Measurements from ENCODE around the gene FBF1. TPM values are rescaled to one million over a fixed set of nuclear protein-coding genes. Genes with fewer than 3 reads are reported as not detected.

FBF1 gene
- total RNA-seq, 1 experiment from 2014 or later: 22.8 TPM

- no peak overlapping the region for H3K9ac ChIP-seq (ENCODE audit: low read length)
- no peaks in the 10 kb centered on the region for H3K27me3 ChIP-seq (ENCODE audit: insufficient read depth, low read length)
- no peaks in the 10 kb centered on the region for H3K79me2 ChIP-seq (ENCODE audit: insufficient read depth, low read length)
- H4K20me1 ChIP-seq (ENCODE audit: insufficient read depth): no peaks in the 10 kb centered on the region
- no peaks in the 10 kb centered on the region for H3K9me3 ChIP-seq (ENCODE audit: control insufficient read depth in 1 of 2, insufficient read depth in 1 of 2, low read depth in 1 of 2, low read length in 2 of 2)
- H3K27ac ChIP-seq (ENCODE audit: low read depth, low read length): no peak overlapping the region
- no TSS peak for BruUV-seq (replicated peaks)
- no peak for ATAC-seq
- POLR2A ChIA-PET: interaction anchor here (1.2 kb wide), 1 partner anchor 21 kb away, joined by 4 read pairs; no protein-coding TSS in a partner anchor
- H3K36me3 ChIP-seq (ENCODE audit: control insufficient read depth in 1 of 2, insufficient read depth in 2 of 2, low read length in 2 of 2): no peaks in the 10 kb centered on the region
- H3K4me2 ChIP-seq (ENCODE audit: low read length): no peak overlapping the region
- H2AFZ ChIP-seq (ENCODE audit: low read depth, low read length, poor library complexity, severe bottlenecking): no peak overlapping the region
- RAD21 ChIA-PET (ENCODE audit: low non-redundant PET in 1 of 2, low total read pairs in 2 of 2, uncharacterized antibody in 2 of 2, unreplicated experiment in 2 of 2): interaction anchor here in 1 of 2 experiments (1.0 kb wide), 1 partner anchor 154 kb away, joined by 3 read pairs; no protein-coding TSS in a partner anchor
- CTCF ChIA-PET: interaction anchor here (1.0 to 2.2 kb wide), 6 partner anchors 9 to 65 kb away, joined by 3 to 18 read pairs (median 6); partner anchors contain the start of genes FBF1 and MRPL38
- intact Hi-C loops (cut with micrococcal nuclease): no loop called here
- no peak overlapping the region for H3K4me3 ChIP-seq (replicated peaks in 1 of 2; ENCODE audit: low read depth in 1 of 2, low read length in 2 of 2)
- H3K4me1 ChIP-seq (ENCODE audit: control insufficient read depth in 1 of 2, insufficient read depth in 2 of 2, low read length in 2 of 2): peaks cover 0 to 8% of the 10 kb centered on the region in 2 experiments; a peak in 2 of 4 replicates
- TF ChIP-seq EZH2phosphoT487 (IDR thresholded peaks at IDR 0.05; ENCODE audit: borderline replicate concordance) (no peak), ZNF274 (IDR thresholded peaks at IDR 0.05; ENCODE audit: low read depth, low read length) (no peak), EGR1 (IDR thresholded peaks at IDR 0.05; ENCODE audit: low read depth) (no peak)
- no peak for DNase-seq (ENCODE audit: low read depth, low spot score)
- no peaks in the 10 kb centered on the region for H3K9me2 ChIP-seq (ENCODE audit: insufficient read depth)
Measured at GRCh38 chr17:75926456-75926855, 14.4 kb downstream of the FBF1 start.

DNA sequence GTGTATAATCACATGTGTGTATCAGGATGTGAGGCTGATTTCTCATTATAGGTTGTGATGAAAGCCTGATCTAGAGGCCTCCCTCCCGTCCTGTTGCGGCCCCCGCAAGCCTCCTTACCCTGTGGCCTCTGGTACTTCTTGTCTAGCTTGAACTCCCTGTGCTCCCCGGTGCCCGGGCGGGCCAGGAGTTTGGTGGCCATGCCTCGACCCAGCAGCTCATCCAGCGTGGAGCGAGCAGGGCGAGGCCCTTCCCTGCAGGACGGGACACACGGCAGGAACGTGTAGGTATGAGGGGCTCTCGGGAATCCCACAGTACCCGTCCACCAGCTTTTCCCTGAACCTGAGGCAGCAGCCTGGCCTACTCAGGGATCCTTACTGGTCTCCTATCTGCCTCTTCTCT is 14.9 kb downstream of the FBF1 start:
- Histone ChIP-seq H3K36me3 (ENCODE audit: control insufficient read depth in 1 of 2, insufficient read depth in 2 of 2, low read length in 2 of 2) (no peaks in the 10 kb centered on the region), H4K20me1 (ENCODE audit: insufficient read depth) (no peaks in the 10 kb centered on the region), H3K9me2 (ENCODE audit: insufficient read depth) (no peaks in the 10 kb centered on the region), H3K4me2 (ENCODE audit: low read length) (no peak overlapping the region), H3K27me3 (ENCODE audit: insufficient read depth, low read length) (no peaks in the 10 kb centered on the region), H2AFZ (ENCODE audit: low read depth, low read length, poor library complexity, severe bottlenecking) (no peak overlapping the region), H3K4me3 (replicated peaks in 1 of 2; ENCODE audit: low read depth in 1 of 2, low read length in 2 of 2) (no peak overlapping the region), H3K27ac (ENCODE audit: low read depth, low read length) (no peak overlapping the region), H3K79me2 (ENCODE audit: insufficient read depth, low read length) (no peaks in the 10 kb centered on the region), H3K9ac (ENCODE audit: low read length) (no peak overlapping the region), H3K4me1 (ENCODE audit: control insufficient read depth in 1 of 2, insufficient read depth in 2 of 2, low read length in 2 of 2) (peaks cover 0 to 8% of the 10 kb centered on the region in 2 experiments; a peak in 2 of 4 replicates), H3K9me3 (ENCODE audit: control insufficient read depth in 1 of 2, insufficient read depth in 1 of 2, low read depth in 1 of 2, low read length in 2 of 2) (no peaks in the 10 kb centered on the region)
- ChIA-PET POLR2A (no interaction called here), RAD21 (ENCODE audit: low non-redundant PET in 1 of 2, low total read pairs in 2 of 2, uncharacterized antibody in 2 of 2, unreplicated experiment in 2 of 2) (no interaction called here), CTCF (interaction anchor here (0.9 to 1.0 kb wide), 2 partner anchors 21 to 64 kb away, joined by 3 to 4 read pairs; partner anchors contain the start of gene MRPL38)
- no TSS peak for BruUV-seq (replicated peaks)
- intact Hi-C loops (cut with micrococcal nuclease): no loop called here
- no peak for TF ChIP-seq YY1 (IDR thresholded peaks at IDR 0.05; ENCODE audit: extremely low read depth, insufficient replicate concordance, low read depth, low read length)
- no peak for TF ChIP-seq REST (IDR thresholded peaks at IDR 0.05; ENCODE audit: low read depth)
- TF ChIP-seq ATF3 (IDR thresholded peaks at IDR 0.05): no peak
- TF ChIP-seq SIN3A (IDR thresholded peaks at IDR 0.05; ENCODE audit: low read depth): no peak
- TF ChIP-seq FOSL1 (IDR thresholded peaks at IDR 0.05; ENCODE audit: low read depth): no peak
- TF ChIP-seq POLR2AphosphoS5 (IDR thresholded peaks at IDR 0.05; ENCODE audit: low read depth, low read length): no peak
- DNase-seq (ENCODE audit: low read depth, low spot score): no peak
- no peak for ATAC-seq

All from HCT116 (cell line).